GM21381 (cell line): ENCODE data around the gene SCARB2.

ENCODE experiments used
- ATAC-seq: cut with Tn5 transposase; IDR thresholded peaks from one replicate; pipeline ENCODE4 v1.9.1; 2021; ENCODE audit warnings: mild to moderate bottlenecking, moderate library complexity; ENCODE audit not compliant: unreplicated experiment

Gene SCARB2

GRCh38 chr4:76156635-76157034 lies 57.0 kb downstream of the SCARB2 start:
- ATAC-seq: no peak

- ATAC-seq: no peak
Measured at GRCh38 chr4:76155979-76156378, 57.6 kb downstream of the SCARB2 start.

- ATAC-seq: no peak
Measured at GRCh38 chr4:76153356-76153755, 60.3 kb downstream of the SCARB2 start.

GRCh38 chr4:76148142-76148865 lies 65.3 kb downstream of the SCARB2 start, which contains the start of gene NUP54:
TSS of gene NUP54 (minus strand) at chr4:76148397. CDS start at chr4:76148374, 23 bp downstream.
- ATAC-seq: peak; percentile 99

GRCh38 chr4:76147454-76148141 lies 66.0 kb downstream of the SCARB2 start:
- ATAC-seq: peak; percentile 33

GRCh38 chr4:76144546-76144945 lies 69.1 kb downstream of the SCARB2 start:
- ATAC-seq: no peak

- no peak for ATAC-seq
Measured at GRCh38 chr4:76141241-76141640, 72.4 kb downstream of the SCARB2 start.

- no peak for ATAC-seq
Measured at GRCh38 chr4:76127754-76128153, 85.9 kb downstream of the SCARB2 start.

GRCh38 chr4:76125816-76126215 lies 87.8 kb downstream of the SCARB2 start:
- no peak for ATAC-seq

GRCh38 chr4:76120199-76120598 lies 93.4 kb downstream of the SCARB2 start:
- ATAC-seq: no peak

GRCh38 chr4:76117536-76117935 lies 96.1 kb downstream of the SCARB2 start:
- no peak for ATAC-seq

GRCh38 chr4:76116821-76117220 lies 96.8 kb downstream of the SCARB2 start:
- ATAC-seq: no peak
